A549 (cell line): ENCODE data around the gene PDSS2.

Experiments
- BCL3 ChIP-seq: fragments of >200 bp; sonication (Bioruptor Twin); formaldehyde crosslinking; IDR thresholded peaks from 3 replicates; pipeline ENCODE4 v1.6.1; 2016
- CHD2 ChIP-seq: fragments of 150-350 bp; IDR thresholded peaks from 2 replicates; pipeline ENCODE4 v1.6.1; 2014; ENCODE audit warnings: low read length; ENCODE audit not compliant: partially characterized antibody
- CTCF ChIP-seq: fragments of >200 bp; sonication (Bioruptor Twin); formaldehyde crosslinking; IDR thresholded peaks from 3 replicates; pipeline ENCODE4 v1.5.1; 2016
- HOXA7 ChIP-seq: fragments of 250-450 bp; sonication (Bioruptor Pico); IDR thresholded peaks from 2 replicates; pipeline ENCODE4 v1.5.0; 2020; ENCODE audit warnings: mild to moderate bottlenecking, moderate library complexity
- KDM1A ChIP-seq: fragments of 200-600 bp; sonication (generic); IDR thresholded peaks from 2 replicates; pipeline ENCODE4 v1.6.1; 2016; ENCODE audit warnings: low read depth, mild to moderate bottlenecking
- MAFK ChIP-seq: fragments of 450-650 bp; IDR thresholded peaks from 2 replicates; pipeline ENCODE4 v1.6.1; 2014; ENCODE audit not compliant: partially characterized antibody
- POLR2A ChIP-seq: IDR thresholded peaks from 2 replicates; pipeline ENCODE4 v1.6.1; 2012; ENCODE audit warnings: mild to moderate bottlenecking, low read length
- POLR2AphosphoS2 ChIP-seq: conservative IDR thresholded peaks from 2 replicates; pipeline ENCODE4 v1.6.1; 2012; ENCODE audit warnings: low read length, improper control_type of control experiment, inconsistent platforms

DNA sequence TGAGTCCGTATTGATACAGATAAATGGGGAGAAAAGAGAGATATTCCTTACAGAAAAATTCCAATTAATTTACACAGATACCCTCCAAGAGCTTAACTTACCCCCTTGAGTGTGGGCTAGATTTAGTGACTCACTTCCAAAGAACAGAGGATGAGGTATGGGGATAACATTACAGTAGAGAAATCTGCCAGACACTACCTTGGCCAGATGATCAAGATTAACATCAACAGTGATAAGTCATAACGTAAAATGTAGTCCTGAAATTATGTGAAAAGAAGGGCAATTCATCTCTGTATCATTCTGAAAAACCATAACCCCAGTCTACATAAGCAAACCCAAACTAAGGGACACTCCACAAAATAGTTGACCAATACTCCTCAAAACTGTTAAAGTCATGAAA, 69.3 kb downstream of the PDSS2 start:
- TF ChIP-seq CTCF (no peak), POLR2AphosphoS2 (no peak), POLR2A (no peak), HOXA7 (CRISPR knock-in tag) (no peak), BCL3 (no peak), MAFK (no peak), CHD2 (no peak), KDM1A (no peak)
